ENCODE measurements around the gene CAMSAP2. TPM values are rescaled to one million over a fixed set of nuclear protein-coding genes. Genes with fewer than 3 reads are reported as not detected.

The CAMSAP2 gene
- total and polyA plus RNA-seq, 2 donors (not counting 3 experiments of a cell fraction or from before 2014, with no cell fraction given) = 6.7 to 45.5 TPM

DNA sequence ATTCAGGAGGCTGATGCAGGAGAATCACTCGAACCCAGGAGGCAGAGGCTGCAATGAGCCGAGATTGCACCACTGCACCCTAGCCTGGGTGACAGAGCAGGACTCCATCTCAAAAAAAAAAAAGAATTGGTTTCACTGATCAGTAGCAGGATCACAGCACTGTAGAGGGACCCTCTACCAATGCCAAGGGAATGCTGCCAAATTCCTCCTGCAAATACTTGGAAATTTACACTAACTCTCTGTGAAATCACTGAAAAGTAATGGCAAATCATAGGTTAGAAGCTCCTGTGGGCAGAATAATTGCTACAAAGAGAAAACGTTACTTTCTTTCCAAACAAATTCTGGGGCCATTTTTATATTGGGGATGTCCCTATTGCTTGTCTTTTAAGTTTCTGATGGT, 127.4 kb downstream of the CAMSAP2 start:
- H3K4me2 ChIP-seq (ENCODE audit: insufficient read depth, low read length) = no peak overlapping the region
- TF ChIP-seq EZH2 (IDR thresholded peaks at IDR 0.05; ENCODE audit: borderline replicate concordance, low read depth, low read length, severe bottlenecking) (no peak), POLR2AphosphoS5 (IDR thresholded peaks at IDR 0.05; ENCODE audit: insufficient read depth, low read depth, low read length) (no peak), JUN (IDR thresholded peaks at IDR 0.05; ENCODE audit: borderline replicate concordance, insufficient read depth, insufficient read length, low read depth) (no peak), GATA2 (IDR thresholded peaks at IDR 0.05; ENCODE audit: insufficient read depth, insufficient read length, low read depth, low read length) (no peak), FOS (IDR thresholded peaks at IDR 0.05; ENCODE audit: borderline replicate concordance, insufficient read depth, low read length) (no peak), POLR2A (IDR thresholded peaks at IDR 0.05; ENCODE audit: low read depth, low read length) (no peak), MYC (IDR thresholded peaks at IDR 0.05; ENCODE audit: low read depth, low read length) (no peak)
- TF ChIP-seq, protein P1, sequence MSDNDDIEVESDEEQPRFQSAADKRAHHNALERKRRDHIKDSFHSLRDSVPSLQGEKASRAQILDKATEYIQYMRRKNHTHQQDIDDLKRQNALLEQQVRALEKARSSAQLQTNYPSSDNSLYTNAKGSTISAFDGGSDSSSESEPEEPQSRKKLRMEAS (IDR thresholded peaks at IDR 0.05; ENCODE audit: insufficient read depth, insufficient read length) = no peak
- TF ChIP-seq, protein P2, sequence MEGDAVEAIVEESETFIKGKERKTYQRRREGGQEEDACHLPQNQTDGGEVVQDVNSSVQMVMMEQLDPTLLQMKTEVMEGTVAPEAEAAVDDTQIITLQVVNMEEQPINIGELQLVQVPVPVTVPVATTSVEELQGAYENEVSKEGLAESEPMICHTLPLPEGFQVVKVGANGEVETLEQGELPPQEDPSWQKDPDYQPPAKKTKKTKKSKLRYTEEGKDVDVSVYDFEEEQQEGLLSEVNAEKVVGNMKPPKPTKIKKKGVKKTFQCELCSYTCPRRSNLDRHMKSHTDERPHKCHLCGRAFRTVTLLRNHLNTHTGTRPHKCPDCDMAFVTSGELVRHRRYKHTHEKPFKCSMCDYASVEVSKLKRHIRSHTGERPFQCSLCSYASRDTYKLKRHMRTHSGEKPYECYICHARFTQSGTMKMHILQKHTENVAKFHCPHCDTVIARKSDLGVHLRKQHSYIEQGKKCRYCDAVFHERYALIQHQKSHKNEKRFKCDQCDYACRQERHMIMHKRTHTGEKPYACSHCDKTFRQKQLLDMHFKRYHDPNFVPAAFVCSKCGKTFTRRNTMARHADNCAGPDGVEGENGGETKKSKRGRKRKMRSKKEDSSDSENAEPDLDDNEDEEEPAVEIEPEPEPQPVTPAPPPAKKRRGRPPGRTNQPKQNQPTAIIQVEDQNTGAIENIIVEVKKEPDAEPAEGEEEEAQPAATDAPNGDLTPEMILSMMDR (IDR thresholded peaks at IDR 0.05; ENCODE audit: extremely low read depth in 1 of 2, insufficient read depth in 1 of 2, low read depth in 1 of 2, low read length in 2 of 2) = no peak
- H3K36me3 ChIP-seq (ENCODE audit: control insufficient read depth in 2 of 2, extremely low read depth in 1 of 2, insufficient read depth in 2 of 2, low read length in 2 of 2) = peaks cover 0 to 4% of the 10 kb centered on the region in 2 experiments
- no peak overlapping the region for H3K4me3 ChIP-seq (replicated peaks in 1 of 3; ENCODE audit: insufficient read depth in 1 of 3, low read depth in 1 of 3, low read length in 3 of 3)
- no peak overlapping the region for H3K27ac ChIP-seq (ENCODE audit: insufficient read depth, low read depth, low read length)
- dilution Hi-C loops (cut with MboI; ENCODE audit: extremely low pct_ligation_motif_present, low sequenced_read_pairs) = no loop called here
- CTCF ChIA-PET = interaction anchor here (1.4 to 3.3 kb wide), 2 partner anchors 244 to 307 kb away, joined by 7 to 10 read pairs; no protein-coding TSS in a partner anchor
- no TSS peak for BruUV-seq (replicated peaks)
- DNase-seq (ENCODE audit: low read depth, low spot score) (no peak), FAIRE-seq (no peak)
- intact Hi-C loops (cut with micrococcal nuclease) = no loop called here
- peaks cover 5 to 7% of the 10 kb centered on the region in 2 experiments for H3K27me3 ChIP-seq (ENCODE audit: control insufficient read depth in 2 of 2, insufficient read depth in 2 of 2, low read length in 2 of 2)
- H3K9ac ChIP-seq (replicated peaks; ENCODE audit: extremely low read depth, insufficient read depth, low read length) = no peak overlapping the region
- no peaks in the 10 kb centered on the region for H3K9me1 ChIP-seq (replicated peaks; ENCODE audit: control insufficient read depth, extremely low read depth, insufficient read depth, low read length)
- H3K9me3 ChIP-seq (replicated peaks; ENCODE audit: control insufficient read depth, insufficient read depth, low read length) = no peaks in the 10 kb centered on the region
- POLR2A ChIA-PET = no interaction called here
- H4K20me1 ChIP-seq (replicated peaks; ENCODE audit: control insufficient read depth, extremely low read depth, insufficient read depth, low read length) = no peaks in the 10 kb centered on the region
- no peak overlapping the region for H2AFZ ChIP-seq (ENCODE audit: low read depth, low read length)
- no peaks in the 10 kb centered on the region for H3K79me2 ChIP-seq (ENCODE audit: control insufficient read depth, insufficient read depth, low read length)
- no peaks in the 10 kb centered on the region for H3K4me1 ChIP-seq (ENCODE audit: control insufficient read depth, extremely low read depth, insufficient read depth, low read length)

All from endothelial cell of umbilical vein (primary cell).